ENCODE data around the gene DKK3. TPM values are rescaled to one million over a fixed set of nuclear protein-coding genes. Genes with fewer than 3 reads are reported as not detected.
A peak's percentile ranks its signal among the peaks of the same experiment; 100 is the strongest.

Gene DKK3
- polyA plus RNA-seq, 1 experiment, result 1,276 TPM

DNA sequence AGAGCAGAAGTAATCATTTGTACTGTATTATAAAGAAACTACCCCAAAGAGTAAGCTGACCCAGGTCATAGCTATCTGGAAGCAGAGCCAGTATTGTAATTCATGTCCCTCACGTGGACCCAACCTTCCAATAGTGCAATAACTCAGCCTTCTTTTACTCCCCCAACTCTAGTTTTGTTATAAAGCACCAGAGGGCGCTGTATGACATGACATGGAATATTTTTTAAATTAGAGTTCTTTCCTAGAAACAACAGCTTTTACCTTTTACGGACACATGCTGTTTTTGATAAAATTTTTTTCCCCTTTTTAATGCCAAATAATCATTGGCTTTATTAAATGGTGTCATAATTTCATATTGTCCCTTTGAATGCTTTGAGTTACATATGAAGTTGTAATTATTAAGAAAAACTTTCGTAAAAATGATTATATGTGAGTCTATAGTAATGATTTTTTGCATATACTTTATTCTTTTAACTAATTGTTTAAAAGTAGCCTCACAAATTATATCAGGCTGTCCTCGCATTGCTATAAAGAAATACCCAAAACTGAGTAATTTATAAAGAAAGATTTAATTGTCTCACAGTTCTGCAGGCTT lies 76.9 kb downstream of the DKK3 start:
- H3K27me3 ChIP-seq (ENCODE audit: control insufficient read depth, insufficient read depth, low read length), result no peaks in the 10 kb centered on the region
- 0 out of 2 replicates have a peak, but pooled peaks cover 2% of the 10 kb centered on the region for H3K36me3 ChIP-seq (ENCODE audit: control insufficient read depth, insufficient read depth, low read length)
- DNase-seq (ENCODE audit: low read depth), result no peak
- ChIA-PET CTCF (interaction anchor here (0.6 to 2.6 kb wide), 20 partner anchors 10 to 1030 kb away, joined by 3 to 41 read pairs (median 4); no protein-coding TSS in a partner anchor), POLR2A (no interaction called here)
- TF ChIP-seq, protein P1, sequence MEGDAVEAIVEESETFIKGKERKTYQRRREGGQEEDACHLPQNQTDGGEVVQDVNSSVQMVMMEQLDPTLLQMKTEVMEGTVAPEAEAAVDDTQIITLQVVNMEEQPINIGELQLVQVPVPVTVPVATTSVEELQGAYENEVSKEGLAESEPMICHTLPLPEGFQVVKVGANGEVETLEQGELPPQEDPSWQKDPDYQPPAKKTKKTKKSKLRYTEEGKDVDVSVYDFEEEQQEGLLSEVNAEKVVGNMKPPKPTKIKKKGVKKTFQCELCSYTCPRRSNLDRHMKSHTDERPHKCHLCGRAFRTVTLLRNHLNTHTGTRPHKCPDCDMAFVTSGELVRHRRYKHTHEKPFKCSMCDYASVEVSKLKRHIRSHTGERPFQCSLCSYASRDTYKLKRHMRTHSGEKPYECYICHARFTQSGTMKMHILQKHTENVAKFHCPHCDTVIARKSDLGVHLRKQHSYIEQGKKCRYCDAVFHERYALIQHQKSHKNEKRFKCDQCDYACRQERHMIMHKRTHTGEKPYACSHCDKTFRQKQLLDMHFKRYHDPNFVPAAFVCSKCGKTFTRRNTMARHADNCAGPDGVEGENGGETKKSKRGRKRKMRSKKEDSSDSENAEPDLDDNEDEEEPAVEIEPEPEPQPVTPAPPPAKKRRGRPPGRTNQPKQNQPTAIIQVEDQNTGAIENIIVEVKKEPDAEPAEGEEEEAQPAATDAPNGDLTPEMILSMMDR (IDR thresholded peaks at IDR 0.05; ENCODE audit: insufficient read depth, low read depth, low read length), result peak; percentile 60
- no peak overlapping the region for H3K4me3 ChIP-seq (ENCODE audit: low read depth, low read length)

DNA sequence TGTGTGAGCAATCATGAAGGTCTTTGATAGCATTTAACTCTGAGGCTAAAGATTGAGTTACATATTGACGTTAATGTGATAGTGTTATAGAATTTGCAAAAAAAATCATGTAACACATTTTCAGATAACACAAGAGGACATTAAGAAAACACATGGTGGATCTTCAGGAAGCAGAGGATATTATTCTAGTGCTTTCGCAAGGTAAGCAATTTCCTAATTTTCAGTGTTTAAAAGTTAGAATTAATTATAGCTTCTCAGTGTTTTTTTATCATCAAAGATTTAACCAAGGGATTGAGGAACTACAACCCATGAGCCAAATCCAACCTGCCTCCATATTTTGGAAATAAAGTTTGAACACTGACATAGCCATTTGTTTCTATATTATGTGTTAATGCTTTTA lies 78.5 kb downstream of the DKK3 start:
- TF ChIP-seq, protein P1 (IDR thresholded peaks at IDR 0.05; ENCODE audit: insufficient read depth, low read depth, low read length), result no peak
- 0 out of 2 replicates have a peak, but pooled peaks cover 2% of the 10 kb centered on the region for H3K36me3 ChIP-seq (ENCODE audit: control insufficient read depth, insufficient read depth, low read length)
- CTCF ChIA-PET, result interaction anchor here (0.7 to 3.0 kb wide), 3 partner anchors 30 to 115 kb away, joined by 3 to 13 read pairs (median 3); no protein-coding TSS in a partner anchor
- no peak for DNase-seq (ENCODE audit: low read depth)
- POLR2A ChIA-PET, result no interaction called here
- H3K4me3 ChIP-seq (ENCODE audit: low read depth, low read length), result no peak overlapping the region
- H3K27me3 ChIP-seq (ENCODE audit: control insufficient read depth, insufficient read depth, low read length), result no peaks in the 10 kb centered on the region

DNA sequence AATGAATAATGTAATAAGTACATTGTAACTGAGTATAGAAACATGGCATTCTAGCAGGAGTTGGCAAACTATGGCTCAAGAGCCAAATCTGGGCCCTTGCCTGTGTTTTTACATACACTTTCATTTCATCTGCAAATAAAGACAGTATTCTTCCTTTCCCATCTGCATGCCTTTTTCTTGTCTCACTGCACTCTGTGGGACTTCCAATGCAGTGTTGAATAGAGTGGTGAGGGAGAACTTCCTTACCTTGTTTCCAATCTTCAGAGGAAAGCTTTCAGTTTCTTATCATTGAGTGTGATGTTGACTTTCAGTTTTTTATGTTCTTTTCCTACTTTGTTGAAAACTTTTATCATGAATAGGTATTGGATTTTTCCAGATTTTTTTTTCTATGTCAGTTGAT lies 84.6 kb downstream of the DKK3 start:
- Histone ChIP-seq H3K27me3 (ENCODE audit: control insufficient read depth, insufficient read depth, low read length) (no peaks in the 10 kb centered on the region), H3K4me3 (ENCODE audit: low read depth, low read length) (no peak overlapping the region), H3K36me3 (ENCODE audit: control insufficient read depth, insufficient read depth, low read length) (no peaks in the 10 kb centered on the region; the same call in 1 of the 2 replicates)
- TF ChIP-seq, protein P1 (IDR thresholded peaks at IDR 0.05; ENCODE audit: insufficient read depth, low read depth, low read length), result no peak
- no peak for DNase-seq (ENCODE audit: low read depth)
- CTCF ChIA-PET, result no interaction called here
- POLR2A ChIA-PET, result no interaction called here

DNA sequence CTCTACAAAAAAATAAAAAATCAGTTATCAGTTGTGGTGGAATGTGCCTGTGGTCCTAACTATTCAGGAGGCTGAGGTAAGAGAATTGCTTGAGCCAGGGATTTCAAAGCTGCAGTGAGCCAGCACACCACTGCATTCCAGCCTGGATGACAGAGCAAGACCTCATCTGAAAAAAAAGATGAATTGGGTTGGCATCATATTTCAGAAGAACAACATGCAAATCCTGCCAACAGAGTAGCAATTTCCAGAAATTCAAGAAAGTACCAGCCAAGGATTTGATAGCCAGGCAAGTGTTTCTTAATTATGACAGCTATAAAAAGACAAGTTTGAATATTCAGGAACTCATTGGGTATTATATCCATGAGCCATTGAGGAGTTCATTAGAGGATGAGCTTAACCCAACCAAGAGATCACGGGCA lies 91.4 kb downstream of the DKK3 start:
- DNase-seq (ENCODE audit: low read depth), result peak; percentile 35
- TF ChIP-seq, protein P1 (IDR thresholded peaks at IDR 0.05; ENCODE audit: insufficient read depth, low read depth, low read length), result no peak
- Histone ChIP-seq H3K36me3 (ENCODE audit: control insufficient read depth, insufficient read depth, low read length) (no peaks in the 10 kb centered on the region; the same call in 1 of the 2 replicates), H3K4me3 (ENCODE audit: low read depth, low read length) (no peak overlapping the region), H3K27me3 (ENCODE audit: control insufficient read depth, insufficient read depth, low read length) (no peaks in the 10 kb centered on the region)
- CTCF ChIA-PET, result interaction anchor here (1.3 kb wide), 1 partner anchor 127 kb away, joined by 5 read pairs; no protein-coding TSS in a partner anchor
- POLR2A ChIA-PET, result interaction anchor here (0.6 kb wide), 1 partner anchor 76 kb away, joined by 5 read pairs; no protein-coding TSS in a partner anchor

DNA sequence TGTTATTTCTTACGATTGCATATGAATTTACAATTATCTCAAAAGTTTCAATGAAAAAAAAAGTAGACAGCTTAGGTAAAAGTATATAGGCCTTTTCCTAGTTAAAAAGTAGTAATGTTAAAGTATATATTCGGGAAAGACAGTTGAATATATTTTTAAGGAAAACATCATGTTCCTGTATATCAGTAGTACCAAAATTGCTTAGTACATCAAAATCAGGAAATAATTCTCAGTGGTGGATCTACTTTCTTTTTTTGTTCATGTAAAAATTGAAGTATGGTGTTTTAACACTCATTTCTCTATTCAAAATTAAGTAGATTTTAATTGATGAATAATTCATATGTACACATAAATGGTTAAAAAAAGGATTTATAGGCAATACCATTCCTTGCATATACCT lies 92.8 kb downstream of the DKK3 start:
- ChIA-PET CTCF (no interaction called here), POLR2A (no interaction called here)
- TF ChIP-seq, protein P1 (IDR thresholded peaks at IDR 0.05; ENCODE audit: insufficient read depth, low read depth, low read length), result no peak
- H3K4me3 ChIP-seq (ENCODE audit: low read depth, low read length), result no peak overlapping the region
- H3K36me3 ChIP-seq (ENCODE audit: control insufficient read depth, insufficient read depth, low read length), result no peaks in the 10 kb centered on the region; the same call in 1 of the 2 replicates
- no peaks in the 10 kb centered on the region for H3K27me3 ChIP-seq (ENCODE audit: control insufficient read depth, insufficient read depth, low read length)
- no peak for DNase-seq (ENCODE audit: low read depth)

Data from BJ (cell line).